ENCODE data around the gene HEPHL1.

Gene HEPHL1

GRCh38 chr11:94131718-94132115 is 110.6 kb downstream of the HEPHL1 start:
- DNase-seq (ENCODE audit: low read depth): no peak
- H3K4me3 ChIP-seq (ENCODE audit: low read length): no peak overlapping the region
- TF ChIP-seq CTCF (IDR thresholded peaks at IDR 0.05; ENCODE audit: insufficient read depth, low read depth, low read length, missing control alignments): no peak

GRCh38 chr11:94132152-94132558 is 111.0 kb downstream of the HEPHL1 start:
- H3K4me3 ChIP-seq (ENCODE audit: low read length): no peak overlapping the region

GRCh38 chr11:94132823-94133408 is 111.8 kb downstream of the HEPHL1 start:
- TF ChIP-seq CTCF (IDR thresholded peaks at IDR 0.05; ENCODE audit: insufficient read depth, low read depth, low read length, missing control alignments): no peak
- no peak overlapping the region for H3K4me3 ChIP-seq (ENCODE audit: low read length)
- DNase-seq (ENCODE audit: low read depth): no peak

More at GRCh38 chr11:94132152-94132558, 111.0 kb downstream of the HEPHL1 start:
- peak; percentile 96 for DNase-seq (ENCODE audit: low read depth)
- TF ChIP-seq CTCF (IDR thresholded peaks at IDR 0.05; ENCODE audit: insufficient read depth, low read depth, low read length, missing control alignments): no peak

- TF ChIP-seq CTCF (IDR thresholded peaks at IDR 0.05; ENCODE audit: insufficient read depth, low read depth, low read length, missing control alignments): no peak
- no peak for DNase-seq (ENCODE audit: low read depth)
- no peak overlapping the region for H3K4me3 ChIP-seq (ENCODE audit: low read length)
Observed at GRCh38 chr11:94133752-94134151, 112.6 kb downstream of the HEPHL1 start.

GRCh38 chr11:94134651-94135512 is 113.7 kb downstream of the HEPHL1 start:
- H3K4me3 ChIP-seq (ENCODE audit: low read length): no peak overlapping the region
- TF ChIP-seq CTCF (IDR thresholded peaks at IDR 0.05; ENCODE audit: insufficient read depth, low read depth, low read length, missing control alignments): no peak
- peak; percentile 92 for DNase-seq (ENCODE audit: low read depth)

- TF ChIP-seq CTCF (IDR thresholded peaks at IDR 0.05; ENCODE audit: insufficient read depth, low read depth, low read length, missing control alignments): no peak
- H3K4me3 ChIP-seq (ENCODE audit: low read length): no peak overlapping the region
- DNase-seq (ENCODE audit: low read depth): no peak
Observed at GRCh38 chr11:94139416-94139815, 118.3 kb downstream of the HEPHL1 start.

Data from epithelial cell of esophagus (primary cell).